HepG2 (cell line): ENCODE results near the gene AGTRAP. TPM values are rescaled to one million over a fixed set of nuclear protein-coding genes. Genes with fewer than 3 reads are reported as not detected.

Source experiments
- ATAC-seq: fragments of 200-7000 bp; cut with Tn5 transposase; 3 replicates; pipeline ENCODE4 v1.9.1; 2020; ENCODE audit warnings: mild to moderate bottlenecking, moderate library complexity
- BruUV-seq: library from RNA; stranded (reverse); fragments of 400-500 nt; replicated peaks from 2 replicates; lab custom pipeline; 2021; lab: Mats Ljungman, UMichigan
- CTCF ChIA-PET: fragments of 300-600 bp; formaldehyde crosslinking; extraction: SDS; loops from one replicate; lab custom pipeline; 2021; ENCODE audit warnings: low total read pairs, inconsistent platforms, low intra/inter-chr PET ratio; lab: Yijun Ruan, JAX
- POLR2A ChIA-PET: fragments of 350-600 bp; sonication (Branson Sonifier 250); formaldehyde crosslinking; loops from one replicate; lab custom pipeline; 2020; ENCODE audit warnings: antibody characterized with exemption, inconsistent platforms; lab: Yijun Ruan, JAX
- DNase-seq: peaks from one replicate; pipeline ENCODE4 v3.0.0-alpha.2; 2015; ENCODE audit warnings: low spot score
- FAIRE-seq: peaks from 3 replicates; lab custom pipeline; 2011; peaks lifted over from hg19 to GRCh38; lab: Jason Lieb, UNC
- H2AFZ ChIP-seq: one replicate; pipeline ENCODE4 v1.6.1; 2011; ENCODE audit warnings: low read length, inconsistent platforms
- H3K27ac ChIP-seq: fragments of 300-600 bp; 3 replicates; pipeline ENCODE4 v1.8.0; 2011; ENCODE audit warnings: mixed run types, mild to moderate bottlenecking, mixed read lengths, low read length, inconsistent platforms; ENCODE audit not compliant: insufficient read depth; ENCODE audit errors: extremely low read length
- H3K27me3 ChIP-seq, 2 experiments: fragments of 200-600 bp in 1 of 2; 2 replicates in 1 of 2; 3 replicates in 1 of 2; pipeline versions ENCODE4 v1.6.0 to v1.8.0; 2011; ENCODE audit warnings: low read length in 2 of 2, mild to moderate bottlenecking in 2 of 2, moderate library complexity in 2 of 2, inconsistent platforms in 1 of 2; ENCODE audit not compliant: insufficient read depth in 2 of 2, control insufficient read depth in 1 of 2
- H3K36me3 ChIP-seq, 2 experiments: fragments of 200-600 bp in 1 of 2; replicated peaks in 1 of 2; 2 replicates in 1 of 2; 3 replicates in 1 of 2; pipeline versions ENCODE4 v1.5.1 to v1.8.0; 2011; ENCODE audit warnings: low read length in 2 of 2, inconsistent platforms in 1 of 2; ENCODE audit not compliant: insufficient read depth in 2 of 2, control insufficient read depth in 1 of 2
- H3K4me1 ChIP-seq: 2 replicates; pipeline ENCODE4 v1.5.1; 2012; ENCODE audit warnings: low read length, inconsistent platforms; ENCODE audit not compliant: insufficient read depth
- H3K4me2 ChIP-seq: 2 replicates; pipeline ENCODE4 v1.6.0; 2011; ENCODE audit warnings: low read depth, low read length, inconsistent platforms
- H3K4me3 ChIP-seq, 3 experiments: fragments of 200-600 bp in 1 of 3; sonication (generic), shearing (Covaris generic) in 1 of 3; replicated peaks in 1 of 3; 2 replicates each; pipeline ENCODE4 v1.5.1; 2011 to 2016; ENCODE audit warnings: low read length in 3 of 3, inconsistent platforms in 2 of 3, low read depth in 2 of 3, mild to moderate bottlenecking in 2 of 3, control low read depth in 1 of 3, mixed read lengths in 1 of 3; ENCODE audit not compliant: insufficient read depth in 1 of 3
- H3K79me2 ChIP-seq: one replicate; pipeline ENCODE4 v1.6.1; 2011; ENCODE audit warnings: low read length, inconsistent platforms; ENCODE audit not compliant: insufficient read depth
- H3K9ac ChIP-seq: 2 replicates; pipeline ENCODE4 v1.6.0; 2011; ENCODE audit warnings: mild to moderate bottlenecking, low read depth, low read length, inconsistent platforms; ENCODE audit not compliant: insufficient read depth
- H3K9me3 ChIP-seq: 2 replicates; pipeline ENCODE4 v1.5.1; 2012; ENCODE audit warnings: mild to moderate bottlenecking, low read length
- H4K20me1 ChIP-seq: 2 replicates; pipeline ENCODE4 v1.6.0; 2011; ENCODE audit warnings: inconsistent platforms, mild to moderate bottlenecking, low read length, moderate library complexity; ENCODE audit not compliant: insufficient read depth
- DBP ChIP-seq: sonication (generic); formaldehyde crosslinking; IDR thresholded peaks from 2 replicates; pipeline ENCODE4 v1.4.0; 2020; ENCODE audit warnings: missing genetic modification reagents; ENCODE audit errors: not compliant biosample characterization
- FOSL2 ChIP-seq: sonication (generic); formaldehyde crosslinking; IDR thresholded peaks from 2 replicates; pipeline ENCODE4 v1.4.0; 2020; ENCODE audit warnings: missing genetic modification reagents
- FUBP1 ChIP-seq: sonication (generic); formaldehyde crosslinking; IDR thresholded peaks from 2 replicates; pipeline ENCODE4 v1.5.1; 2020; ENCODE audit warnings: missing genetic modification reagents, mild to moderate bottlenecking, borderline replicate concordance
- GABPA ChIP-seq, 2 experiments: IDR thresholded peaks; 2 replicates each; pipeline ENCODE4 v1.6.1; 2011 to 2016; ENCODE audit warnings: low read depth in 2 of 2, low read length in 1 of 2, missing biosample characterization in 1 of 2, missing genetic modification characterization in 1 of 2
- RNF2 ChIP-seq: fragments of 450-650 bp; conservative IDR thresholded peaks from 2 replicates; pipeline ENCODE4 v1.6.1; 2016; ENCODE audit warnings: low read depth
- ZNF317 ChIP-seq: sonication (generic); formaldehyde crosslinking; IDR thresholded peaks from 2 replicates; pipeline ENCODE4 v1.5.0; 2020; ENCODE audit warnings: mild to moderate bottlenecking, missing genetic modification reagents
- ZNF44 ChIP-seq: sonication (generic); formaldehyde crosslinking; IDR thresholded peaks from 2 replicates; pipeline ENCODE4 v1.5.1; 2020; ENCODE audit warnings: mild to moderate bottlenecking, missing genetic modification reagents
- ZNF549 ChIP-seq: sonication (generic); formaldehyde crosslinking; IDR thresholded peaks from 2 replicates; pipeline ENCODE4 v1.5.0; 2020; ENCODE audit warnings: missing genetic modification reagents
- ZNF607 ChIP-seq: sonication (generic); formaldehyde crosslinking; IDR thresholded peaks from 2 replicates; pipeline ENCODE4 v1.5.1; 2020; ENCODE audit warnings: missing genetic modification reagents, mild to moderate bottlenecking, borderline replicate concordance
- ZNF720 ChIP-seq: sonication (generic); formaldehyde crosslinking; IDR thresholded peaks from 2 replicates; pipeline ENCODE4 v1.4.0; 2020; ENCODE audit warnings: missing genetic modification reagents
- ZNF879 ChIP-seq: sonication (generic); formaldehyde crosslinking; IDR thresholded peaks from 2 replicates; pipeline ENCODE4 v1.8.1; 2023; ENCODE audit warnings: missing genetic modification reagents
- WGBS: methylation state at CpG from one replicate; pipeline ENCODE4 v1.1.6; 2017; ENCODE audit warnings: low lambda C conversion rate; 5-methylcytosine and 5-hydroxymethylcytosine counted together
- in situ Hi-C: cut with HindIII; loops from 2 replicates; pipeline ENCODE4 v1.10.0; 2017; ENCODE audit warnings: low pct_unique_long_range_greater_than_20kb; ENCODE audit not compliant: extremely low pct_ligation_motif_present
- intact Hi-C: fragments of 100-400 bp; cut with micrococcal nuclease; formaldehyde crosslinking; loops from one replicate; pipeline ENCODE4 v1.10.0; 2022; ENCODE audit not compliant: unreplicated experiment
- polyA plus RNA-seq, 8 experiments: library from polyadenylated mRNA; depleted of rRNA in 3 of 8; stranded (reverse) in 7 of 8; unstranded in 1 of 8; fragments of >200 nt; fragmentation: Illumina TruSeq in 4 of 8; extraction: Trizol in 4 of 8; gene quantifications; 2 replicates each; pipeline versions ENCODE4 v1.2.1 to v1.2.3, GENCODE V29; 2011 to 2016; ENCODE audit warnings: low read depth in 4 of 8, missing spikeins in 1 of 8, mixed read lengths in 1 of 8; ENCODE audit not compliant: insufficient read depth in 1 of 8
- total RNA-seq, 5 experiments: library from RNA; depleted of rRNA; stranded (reverse); fragments of >200 nt; fragmentation: Illumina TruSeq; extraction: Trizol; gene quantifications; 2 replicates each; pipeline ENCODE4 v1.2.3, GENCODE V29; 2016; ENCODE audit warnings: low read depth in 1 of 5
- TF ChIP-seq, protein P1 (sequence below): sonication (generic); formaldehyde crosslinking; IDR thresholded peaks from 2 replicates; pipeline ENCODE4 v1.4.0; 2020; ENCODE audit warnings: missing genetic modification reagents
- TF ChIP-seq, protein P2 (sequence below): sonication (generic); formaldehyde crosslinking; conservative IDR thresholded peaks from 2 replicates; pipeline ENCODE4 v1.8.0; 2022; ENCODE audit warnings: missing genetic modification reagents

AGTRAP gene
- total and polyA plus RNA-seq, 2 of the 13 experiments (the other 11 are each of a cell fraction or from before 2014, with no cell fraction given), result 28.3 to 32.0 TPM

DNA sequence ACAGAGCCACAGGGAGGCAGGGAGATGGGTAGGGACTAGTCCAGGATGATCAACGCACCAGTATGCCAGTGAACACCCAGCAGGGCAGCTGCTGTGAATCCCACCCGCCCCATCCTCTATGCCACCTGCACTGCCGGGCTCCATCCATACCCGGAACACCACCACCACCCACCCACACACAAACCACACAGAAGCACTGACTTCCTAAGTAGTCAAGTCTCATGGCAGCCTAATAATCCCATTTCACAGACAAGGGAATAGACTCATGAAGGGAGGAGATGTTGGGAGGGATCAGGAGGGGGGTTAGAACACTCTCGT, 38.1 kb upstream of the AGTRAP start:
- Histone ChIP-seq H3K4me1 (no peaks in the 10 kb centered on the region), H3K4me3 (no peak overlapping the region), H3K36me3 (no peaks in the 10 kb centered on the region), H4K20me1 (no peaks in the 10 kb centered on the region), H3K9me3 (no peaks in the 10 kb centered on the region), H3K4me2 (no peak overlapping the region), H3K9ac (no peak overlapping the region), H3K27me3 (peaks cover 12 to 63% of the 10 kb centered on the region in 2 experiments), H3K79me2 (no peaks in the 10 kb centered on the region), H2AFZ (no peak overlapping the region), H3K27ac (no peak overlapping the region)
- no peak for DNase-seq
- FAIRE-seq, result no peak
- ChIA-PET POLR2A (no interaction called here), CTCF (no interaction called here)
- intact Hi-C loops (no loop called here), in situ Hi-C loops (loop anchor here (10.0 kb wide), 1 partner anchor 57 kb away; no protein-coding TSS in a partner anchor)
- no TSS peak for BruUV-seq
- no peak for ATAC-seq
- 0% methylated on average over 1 of the region's 5 CpGs for WGBS
- TF ChIP-seq ZNF549 (CRISPR knock-in tag), result no peak
- no peak for TF ChIP-seq ZNF317 (CRISPR knock-in tag)
- TF ChIP-seq, protein P1, sequence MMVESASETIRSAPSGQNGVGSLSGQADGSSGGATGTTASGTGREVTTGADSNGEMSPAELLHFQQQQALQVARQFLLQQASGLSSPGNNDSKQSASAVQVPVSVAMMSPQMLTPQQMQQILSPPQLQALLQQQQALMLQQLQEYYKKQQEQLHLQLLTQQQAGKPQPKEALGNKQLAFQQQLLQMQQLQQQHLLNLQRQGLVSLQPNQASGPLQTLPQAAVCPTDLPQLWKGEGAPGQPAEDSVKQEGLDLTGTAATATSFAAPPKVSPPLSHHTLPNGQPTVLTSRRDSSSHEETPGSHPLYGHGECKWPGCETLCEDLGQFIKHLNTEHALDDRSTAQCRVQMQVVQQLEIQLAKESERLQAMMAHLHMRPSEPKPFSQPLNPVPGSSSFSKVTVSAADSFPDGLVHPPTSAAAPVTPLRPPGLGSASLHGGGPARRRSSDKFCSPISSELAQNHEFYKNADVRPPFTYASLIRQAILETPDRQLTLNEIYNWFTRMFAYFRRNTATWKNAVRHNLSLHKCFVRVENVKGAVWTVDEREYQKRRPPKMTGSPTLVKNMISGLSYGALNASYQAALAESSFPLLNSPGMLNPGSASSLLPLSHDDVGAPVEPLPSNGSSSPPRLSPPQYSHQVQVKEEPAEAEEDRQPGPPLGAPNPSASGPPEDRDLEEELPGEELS (CRISPR knock-in tag), result no peak
- TF ChIP-seq ZNF879, result no peak
- no peak for TF ChIP-seq DBP (CRISPR knock-in tag)
- TF ChIP-seq FOSL2, result no peak
- TF ChIP-seq RNF2, result no peak
- TF ChIP-seq GABPA (IDR thresholded peaks at IDR 0.05; ENCODE audit: low read depth, low read length), result no peak
- no peak for TF ChIP-seq GABPA (CRISPR knock-in tag; IDR thresholded peaks at IDR 0.05; ENCODE audit: low read depth)
- TF ChIP-seq ZNF44 (CRISPR knock-in tag), result no peak
- TF ChIP-seq FUBP1 (CRISPR knock-in tag), result no peak
- TF ChIP-seq, protein P2, sequence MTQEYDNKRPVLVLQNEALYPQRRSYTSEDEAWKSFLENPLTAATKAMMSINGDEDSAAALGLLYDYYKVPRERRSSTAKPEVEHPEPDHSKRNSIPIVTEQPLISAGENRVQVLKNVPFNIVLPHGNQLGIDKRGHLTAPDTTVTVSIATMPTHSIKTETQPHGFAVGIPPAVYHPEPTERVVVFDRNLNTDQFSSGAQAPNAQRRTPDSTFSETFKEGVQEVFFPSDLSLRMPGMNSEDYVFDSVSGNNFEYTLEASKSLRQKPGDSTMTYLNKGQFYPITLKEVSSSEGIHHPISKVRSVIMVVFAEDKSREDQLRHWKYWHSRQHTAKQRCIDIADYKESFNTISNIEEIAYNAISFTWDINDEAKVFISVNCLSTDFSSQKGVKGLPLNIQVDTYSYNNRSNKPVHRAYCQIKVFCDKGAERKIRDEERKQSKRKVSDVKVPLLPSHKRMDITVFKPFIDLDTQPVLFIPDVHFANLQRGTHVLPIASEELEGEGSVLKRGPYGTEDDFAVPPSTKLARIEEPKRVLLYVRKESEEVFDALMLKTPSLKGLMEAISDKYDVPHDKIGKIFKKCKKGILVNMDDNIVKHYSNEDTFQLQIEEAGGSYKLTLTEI (CRISPR knock-in tag), result no peak
- TF ChIP-seq ZNF720 (CRISPR knock-in tag), result no peak
- no peak for TF ChIP-seq ZNF607 (CRISPR knock-in tag)
